GM10248 (cell line): ENCODE measurements around the gene CITED4.

Experiments
- CTCF ChIA-PET: fragments of 300-600 bp; sonication (Branson Sonifier 250); formaldehyde crosslinking; extraction: SDS; loops from one replicate; lab custom pipeline; 2021; ENCODE audit warnings: antibody characterized with exemption; lab: Yijun Ruan, JAX
- POLR2A ChIA-PET: fragments of 350-650 bp; sonication (Branson Sonifier 250); formaldehyde crosslinking; extraction: SDS; loops from one replicate; lab custom pipeline; 2020; ENCODE audit warnings: antibody characterized with exemption; lab: Yijun Ruan, JAX
- DNase-seq: peaks from one replicate; pipeline ENCODE4 v3.0.0; 2012; ENCODE audit errors: extremely low spot score
- TF ChIP-seq, protein P1 (sequence below): IDR thresholded peaks from 2 replicates; pipeline ENCODE4 v1.5.1; 2012; ENCODE audit warnings: mild to moderate bottlenecking, low read depth; ENCODE audit errors: extremely low read depth, missing control alignments, control extremely low read depth

CITED4 gene

GRCh38 chr1:40819101-40819500, 43.1 kb downstream of the CITED4 start:
- no peak for DNase-seq
- POLR2A ChIA-PET = no interaction called here
- CTCF ChIA-PET = no interaction called here
- TF ChIP-seq, protein P1, sequence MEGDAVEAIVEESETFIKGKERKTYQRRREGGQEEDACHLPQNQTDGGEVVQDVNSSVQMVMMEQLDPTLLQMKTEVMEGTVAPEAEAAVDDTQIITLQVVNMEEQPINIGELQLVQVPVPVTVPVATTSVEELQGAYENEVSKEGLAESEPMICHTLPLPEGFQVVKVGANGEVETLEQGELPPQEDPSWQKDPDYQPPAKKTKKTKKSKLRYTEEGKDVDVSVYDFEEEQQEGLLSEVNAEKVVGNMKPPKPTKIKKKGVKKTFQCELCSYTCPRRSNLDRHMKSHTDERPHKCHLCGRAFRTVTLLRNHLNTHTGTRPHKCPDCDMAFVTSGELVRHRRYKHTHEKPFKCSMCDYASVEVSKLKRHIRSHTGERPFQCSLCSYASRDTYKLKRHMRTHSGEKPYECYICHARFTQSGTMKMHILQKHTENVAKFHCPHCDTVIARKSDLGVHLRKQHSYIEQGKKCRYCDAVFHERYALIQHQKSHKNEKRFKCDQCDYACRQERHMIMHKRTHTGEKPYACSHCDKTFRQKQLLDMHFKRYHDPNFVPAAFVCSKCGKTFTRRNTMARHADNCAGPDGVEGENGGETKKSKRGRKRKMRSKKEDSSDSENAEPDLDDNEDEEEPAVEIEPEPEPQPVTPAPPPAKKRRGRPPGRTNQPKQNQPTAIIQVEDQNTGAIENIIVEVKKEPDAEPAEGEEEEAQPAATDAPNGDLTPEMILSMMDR = no peak

- POLR2A ChIA-PET = no interaction called here
- CTCF ChIA-PET = interaction anchor here (0.7 kb wide), 1 partner anchor 44 kb away, joined by 3 read pairs; no protein-coding TSS in a partner anchor
- DNase-seq = peak; percentile 90
- TF ChIP-seq, protein P1 = no peak
These were observed 43.8 kb downstream of the CITED4 start for GRCh38 chr1:40818264-40818961.

GRCh38 chr1:40817791-40818263, 44.3 kb downstream of the CITED4 start:
- TF ChIP-seq, protein P1 = no peak
- ChIA-PET POLR2A (no interaction called here), CTCF (interaction anchor here (0.7 kb wide), 1 partner anchor 43 kb away, joined by 3 read pairs; no protein-coding TSS in a partner anchor)
- no peak for DNase-seq

DNA sequence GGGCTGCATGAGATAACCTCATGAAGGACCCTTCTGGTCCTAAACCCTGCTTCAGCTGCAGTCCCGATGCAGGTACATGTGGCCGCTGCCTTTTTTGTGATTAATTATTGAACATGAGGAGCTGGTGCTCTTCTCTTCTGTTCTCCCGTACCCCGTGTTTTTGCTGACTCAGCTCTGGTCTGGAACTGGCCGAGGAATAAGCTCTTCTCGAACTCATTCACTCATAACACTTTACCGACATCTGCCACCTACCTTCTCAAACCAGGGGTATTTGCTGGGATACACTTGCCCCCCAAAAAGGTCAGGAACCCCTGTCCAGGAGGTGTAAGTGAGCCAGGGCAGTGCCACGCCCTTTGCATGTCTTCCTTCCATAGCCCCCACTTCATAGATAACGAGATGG, 46.7 kb downstream of the CITED4 start:
- CTCF ChIA-PET = interaction anchor here (0.7 to 1.5 kb wide), 4 partner anchors 12 to 41 kb away, joined by 3 to 5 read pairs (median 3); no protein-coding TSS in a partner anchor
- POLR2A ChIA-PET = no interaction called here
- TF ChIP-seq, protein P1 = no peak
- no peak for DNase-seq
